Osteocyte (in vitro differentiated cells): Measurements from ENCODE around the gene TTLL10. TPM values are rescaled to one million over a fixed set of nuclear protein-coding genes. Genes with fewer than 3 reads are reported as not detected.

Experiments used
- DNase-seq: peaks from one replicate; pipeline ENCODE4 v3.0.0; 2021; ENCODE audit warnings: mixed read lengths; ENCODE audit not compliant: unreplicated experiment; ENCODE audit errors: extremely low spot score
- H3K27ac Mint-ChIP-seq: one replicate; pipeline ENCODE4 v1.8.0; 2021; ENCODE audit warnings: mild to moderate bottlenecking, mixed read lengths; ENCODE audit not compliant: unreplicated experiment
- H3K27me3 Mint-ChIP-seq: one replicate; pipeline ENCODE4 v1.8.0; 2021; ENCODE audit warnings: mixed read lengths; ENCODE audit not compliant: unreplicated experiment
- H3K36me3 Mint-ChIP-seq: one replicate; pipeline ENCODE4 v1.8.0; 2021; ENCODE audit warnings: mixed read lengths; ENCODE audit not compliant: unreplicated experiment
- H3K4me1 Mint-ChIP-seq: one replicate; pipeline ENCODE4 v1.8.0; 2021; ENCODE audit warnings: mixed read lengths; ENCODE audit not compliant: unreplicated experiment
- H3K4me3 Mint-ChIP-seq: one replicate; pipeline ENCODE4 v1.8.0; 2021; ENCODE audit warnings: mild to moderate bottlenecking, moderate library complexity, mixed read lengths; ENCODE audit not compliant: unreplicated experiment
- H3K9me3 Mint-ChIP-seq: one replicate; pipeline ENCODE4 v1.8.0; 2021; ENCODE audit warnings: mixed read lengths; ENCODE audit not compliant: unreplicated experiment
- CTCF ChIP-seq: fragments of 200-600 bp; sonication (generic); IDR thresholded peaks from 2 replicates; pipeline ENCODE4 v1.5.0; 2021; ENCODE audit warnings: antibody characterized with exemption, mild to moderate bottlenecking, moderate library complexity
- total RNA-seq: library from RNA; stranded (reverse); gene quantifications from 2 replicates; pipeline ENCODE4 v1.2.1, GENCODE V29; 2021

TTLL10 gene
- total RNA-seq, 1 donor from 2014 or later, result not detected

- H3K36me3 Mint-ChIP-seq, result peaks cover 28% of the 10 kb centered on the region
- no peaks in the 10 kb centered on the region for H3K27me3 Mint-ChIP-seq
- no peak for DNase-seq
- no peak overlapping the region for H3K4me3 Mint-ChIP-seq
- H3K4me1 Mint-ChIP-seq, result no peaks in the 10 kb centered on the region
- no peak for TF ChIP-seq CTCF
- H3K27ac Mint-ChIP-seq, result no peak overlapping the region
- H3K9me3 Mint-ChIP-seq, result no peaks in the 10 kb centered on the region
These were observed 49.6 kb downstream of the TTLL10 start for GRCh38 chr1:1223321-1223720.

GRCh38 chr1:1223891-1224290, 50.2 kb downstream of the TTLL10 start:
- no peak for DNase-seq
- TF ChIP-seq CTCF, result no peak
- H3K4me3 Mint-ChIP-seq, result no peak overlapping the region
- no peaks in the 10 kb centered on the region for H3K9me3 Mint-ChIP-seq
- H3K27ac Mint-ChIP-seq, result no peak overlapping the region
- H3K36me3 Mint-ChIP-seq, result peaks cover 28% of the 10 kb centered on the region
- no peaks in the 10 kb centered on the region for H3K4me1 Mint-ChIP-seq
- H3K27me3 Mint-ChIP-seq, result no peaks in the 10 kb centered on the region

- no peak for TF ChIP-seq CTCF
- Mint-ChIP-seq H3K4me1 (peaks cover 9% of the 10 kb centered on the region), H3K9me3 (no peaks in the 10 kb centered on the region), H3K27ac (no peak overlapping the region), H3K36me3 (peaks cover 30% of the 10 kb centered on the region), H3K4me3 (no peak overlapping the region), H3K27me3 (no peaks in the 10 kb centered on the region)
- DNase-seq, result no peak
These were observed 51.7 kb downstream of the TTLL10 start for GRCh38 chr1:1225238-1225845.

- no peak overlapping the region for H3K4me3 Mint-ChIP-seq
- H3K27ac Mint-ChIP-seq, result no peak overlapping the region
- H3K9me3 Mint-ChIP-seq, result no peaks in the 10 kb centered on the region
- peaks cover 27% of the 10 kb centered on the region for H3K36me3 Mint-ChIP-seq
- DNase-seq, result no peak
- no peaks in the 10 kb centered on the region for H3K27me3 Mint-ChIP-seq
- TF ChIP-seq CTCF, result no peak
- peaks cover 15% of the 10 kb centered on the region for H3K4me1 Mint-ChIP-seq
These were observed 52.2 kb downstream of the TTLL10 start for GRCh38 chr1:1225913-1226312.

GRCh38 chr1:1226566-1227362, 53.1 kb downstream of the TTLL10 start:
- no peaks in the 10 kb centered on the region for H3K27me3 Mint-ChIP-seq
- no peak overlapping the region for H3K27ac Mint-ChIP-seq
- peaks cover 17% of the 10 kb centered on the region for H3K4me1 Mint-ChIP-seq
- peaks cover 23% of the 10 kb centered on the region for H3K36me3 Mint-ChIP-seq
- no peak for TF ChIP-seq CTCF
- no peak for DNase-seq
- H3K9me3 Mint-ChIP-seq, result no peaks in the 10 kb centered on the region
- no peak overlapping the region for H3K4me3 Mint-ChIP-seq
